ENCODE results near the gene CCDC191. TPM values are rescaled to one million over a fixed set of nuclear protein-coding genes. Genes with fewer than 3 reads are reported as not detected.

The CCDC191 gene
- total and polyA plus RNA-seq, 2 of the 4 experiments (the other 2 are of a cell fraction) = 0.72 to 1.1 TPM

- H3K36me3 ChIP-seq (ENCODE audit: control insufficient read depth, insufficient read depth, low read length) = peaks cover 2% of the 10 kb centered on the region; the same call in 1 of the 2 replicates
- H2BK20ac ChIP-seq (ENCODE audit: low read depth, low read length) = no peak overlapping the region
- in situ Hi-C loops (cut with MboI; ENCODE audit: low sequenced_read_pairs) = no loop called here
- no peaks in the 10 kb centered on the region; the same call in 1 of the 2 replicates for H3K9me1 ChIP-seq (ENCODE audit: insufficient read depth, low read length)
- no peaks in the 10 kb centered on the region for H3K79me1 ChIP-seq (ENCODE audit: low read depth in 1 of 2, low read length in 2 of 2)
- intact Hi-C loops (cut with micrococcal nuclease) = no loop called here
- H2AK9ac ChIP-seq (replicated peaks; ENCODE audit: low read depth, low read length, poor library complexity) = no peak overlapping the region
- no peak overlapping the region for H2AFZ ChIP-seq (replicated peaks; ENCODE audit: low read length, poor library complexity)
- H4K91ac ChIP-seq (ENCODE audit: insufficient read depth, low read depth, low read length) = no peak overlapping the region
- no peaks in the 10 kb centered on the region for H3K27me3 ChIP-seq (ENCODE audit: control insufficient read depth, insufficient read depth, low read length)
- H2AK5ac ChIP-seq (ENCODE audit: low read depth, low read length) = no peak overlapping the region
- H2BK5ac ChIP-seq (ENCODE audit: low read depth, low read length, poor library complexity, severe bottlenecking) = no peak overlapping the region
- H3K9ac ChIP-seq (ENCODE audit: low read depth, low read length) = no peak overlapping the region
- TF ChIP-seq NFE2L2 (IDR thresholded peaks at IDR 0.05; ENCODE audit: low read depth, low read length) = no peak
- TF ChIP-seq CHD1 (IDR thresholded peaks at IDR 0.05; ENCODE audit: low read depth, low read length) = no peak
- TF ChIP-seq SMC3 (IDR thresholded peaks at IDR 0.05; ENCODE audit: low read depth, low read length) = no peak
- TF ChIP-seq MAFK (IDR thresholded peaks at IDR 0.05; ENCODE audit: low read depth, low read length) = no peak
- no peak for TF ChIP-seq RFX5 (IDR thresholded peaks at IDR 0.05; ENCODE audit: low read depth, low read length)
- no peak for TF ChIP-seq POLR2A (IDR thresholded peaks at IDR 0.05; ENCODE audit: low read depth, low read length)
- no peak for TF ChIP-seq USF2 (IDR thresholded peaks at IDR 0.05; ENCODE audit: low read depth, low read length)
- TF ChIP-seq, protein P1, sequence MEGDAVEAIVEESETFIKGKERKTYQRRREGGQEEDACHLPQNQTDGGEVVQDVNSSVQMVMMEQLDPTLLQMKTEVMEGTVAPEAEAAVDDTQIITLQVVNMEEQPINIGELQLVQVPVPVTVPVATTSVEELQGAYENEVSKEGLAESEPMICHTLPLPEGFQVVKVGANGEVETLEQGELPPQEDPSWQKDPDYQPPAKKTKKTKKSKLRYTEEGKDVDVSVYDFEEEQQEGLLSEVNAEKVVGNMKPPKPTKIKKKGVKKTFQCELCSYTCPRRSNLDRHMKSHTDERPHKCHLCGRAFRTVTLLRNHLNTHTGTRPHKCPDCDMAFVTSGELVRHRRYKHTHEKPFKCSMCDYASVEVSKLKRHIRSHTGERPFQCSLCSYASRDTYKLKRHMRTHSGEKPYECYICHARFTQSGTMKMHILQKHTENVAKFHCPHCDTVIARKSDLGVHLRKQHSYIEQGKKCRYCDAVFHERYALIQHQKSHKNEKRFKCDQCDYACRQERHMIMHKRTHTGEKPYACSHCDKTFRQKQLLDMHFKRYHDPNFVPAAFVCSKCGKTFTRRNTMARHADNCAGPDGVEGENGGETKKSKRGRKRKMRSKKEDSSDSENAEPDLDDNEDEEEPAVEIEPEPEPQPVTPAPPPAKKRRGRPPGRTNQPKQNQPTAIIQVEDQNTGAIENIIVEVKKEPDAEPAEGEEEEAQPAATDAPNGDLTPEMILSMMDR (conservative IDR thresholded peaks at IDR 0.05; ENCODE audit: low read depth, low read length) = no peak
- no peak for TF ChIP-seq BHLHE40 (IDR thresholded peaks at IDR 0.05; ENCODE audit: low read depth, low read length)
- TF ChIP-seq CEBPB (IDR thresholded peaks at IDR 0.05; ENCODE audit: low read depth, low read length) = no peak
- no peak for TF ChIP-seq MXI1 (IDR thresholded peaks at IDR 0.05; ENCODE audit: borderline replicate concordance, low read depth, low read length)
- TF ChIP-seq, protein P2, sequence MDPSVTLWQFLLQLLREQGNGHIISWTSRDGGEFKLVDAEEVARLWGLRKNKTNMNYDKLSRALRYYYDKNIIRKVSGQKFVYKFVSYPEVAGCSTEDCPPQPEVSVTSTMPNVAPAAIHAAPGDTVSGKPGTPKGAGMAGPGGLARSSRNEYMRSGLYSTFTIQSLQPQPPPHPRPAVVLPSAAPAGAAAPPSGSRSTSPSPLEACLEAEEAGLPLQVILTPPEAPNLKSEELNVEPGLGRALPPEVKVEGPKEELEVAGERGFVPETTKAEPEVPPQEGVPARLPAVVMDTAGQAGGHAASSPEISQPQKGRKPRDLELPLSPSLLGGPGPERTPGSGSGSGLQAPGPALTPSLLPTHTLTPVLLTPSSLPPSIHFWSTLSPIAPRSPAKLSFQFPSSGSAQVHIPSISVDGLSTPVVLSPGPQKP (IDR thresholded peaks at IDR 0.05; ENCODE audit: borderline replicate concordance, low read depth, low read length) = no peak
- no peak for TF ChIP-seq FOS (IDR thresholded peaks at IDR 0.05; ENCODE audit: low read depth, low read length)
- TF ChIP-seq RAD21 (IDR thresholded peaks at IDR 0.05; ENCODE audit: low read length) = no peak
- TF ChIP-seq RCOR1 (IDR thresholded peaks at IDR 0.05; ENCODE audit: insufficient replicate concordance, low read length) = no peak
- TF ChIP-seq MAZ (IDR thresholded peaks at IDR 0.05; ENCODE audit: borderline replicate concordance, low read depth, low read length) = no peak
- CTCF ChIA-PET = interaction anchor here (0.6 kb wide), 2 partner anchors 220 to 1800 kb away, joined by 3 read pairs; no protein-coding TSS in a partner anchor
- H3K4ac ChIP-seq (ENCODE audit: low read depth, low read length) = no peak overlapping the region
- H4K8ac ChIP-seq (ENCODE audit: low read depth in 2 of 2, low read length in 2 of 2) = no peak overlapping the region
- no peaks in the 10 kb centered on the region for H4K20me1 ChIP-seq (ENCODE audit: insufficient read depth, low read length)
- dilution Hi-C loops (cut with HindIII; ENCODE audit: low sequenced_read_pairs, unreplicated experiment) = no loop called here
- no peak overlapping the region for H2BK15ac ChIP-seq (ENCODE audit: low read depth, low read length)
- no peak overlapping the region for H3K4me2 ChIP-seq (ENCODE audit: low read depth, low read length)
- H3K56ac ChIP-seq (ENCODE audit: extremely low read depth, insufficient read depth, low read length) = no peak overlapping the region
- POLR2A ChIA-PET (ENCODE audit: unreplicated experiment) = no interaction called here
- no peaks in the 10 kb centered on the region for H3K9me3 ChIP-seq (ENCODE audit: control insufficient read depth, insufficient read depth, low read length)
- H3K4me3 ChIP-seq (ENCODE audit: insufficient read depth, low read depth, low read length) = no peak overlapping the region
- no peak for DNase-seq
- H2BK120ac ChIP-seq (ENCODE audit: low read depth, low read length) = no peak overlapping the region
- WGBS, 2 experiments (ENCODE audit: extremely low coverage in 2 of 2, insufficient read length in 1 of 2) = no CpG with 5 or more reads among the region's 3 CpGs
- peaks cover 3% of the 10 kb centered on the region; the same call in 1 of the 2 replicates for H3K4me1 ChIP-seq (ENCODE audit: control insufficient read depth, insufficient read depth, low read length)
- BruUV-seq (replicated peaks) = no TSS peak
- H4K5ac ChIP-seq (ENCODE audit: low read depth, low read length) = no peak overlapping the region
- no peak overlapping the region for H3K23ac ChIP-seq (ENCODE audit: low read depth, low read length)
- H3K27ac ChIP-seq (ENCODE audit: insufficient read depth, low read length) = no peak overlapping the region
- H3K14ac ChIP-seq (replicated peaks; ENCODE audit: low read depth, low read length) = 0 out of 2 replicates have a peak overlapping the region, but pooled peaks have one; percentile 1
- ATAC-seq (ENCODE audit: low read depth) = no peak
- H3K18ac ChIP-seq (ENCODE audit: low read depth, low read length) = no peak overlapping the region
These were observed 36.7 kb upstream of the CCDC191 start for GRCh38 chr3:114093016-114093380.
